DOHH2 (cell line): ENCODE data around the gene ATP5F1E.

Source experiments
- H3F3A ChIP-seq: fragments of 200-600 bp; sonication (generic), shearing (Covaris generic); 2 replicates; pipeline ENCODE4 v1.6.0; 2016; ENCODE audit warnings: antibody characterized with exemption, mild to moderate bottlenecking; ENCODE audit not compliant: control insufficient read depth, insufficient read depth
- H3K27ac ChIP-seq: fragments of 200-600 bp; sonication (generic); 2 replicates; pipeline ENCODE4 v1.5.1; 2014; ENCODE audit warnings: low read depth, mild to moderate bottlenecking, low read length, moderate library complexity
- H3K27me3 ChIP-seq: fragments of 200-600 bp; sonication (generic); 2 replicates; pipeline ENCODE4 v1.6.1; 2014; ENCODE audit warnings: mild to moderate bottlenecking, low read length, mixed read lengths; ENCODE audit not compliant: control insufficient read depth
- H3K36me3 ChIP-seq: fragments of 200-600 bp; sonication (generic); 2 replicates; pipeline ENCODE4 v1.6.1; 2014; ENCODE audit warnings: mild to moderate bottlenecking, low read length, moderate library complexity, mixed read lengths; ENCODE audit not compliant: control insufficient read depth
- H3K4me1 ChIP-seq: fragments of 200-600 bp; sonication (generic); 2 replicates; pipeline ENCODE4 v1.6.1; 2014; ENCODE audit warnings: mild to moderate bottlenecking, low read length, mixed read lengths; ENCODE audit not compliant: control insufficient read depth
- H3K4me2 ChIP-seq: fragments of 200-600 bp; sonication (generic); 2 replicates; pipeline ENCODE4 v1.6.0; 2014; ENCODE audit warnings: mild to moderate bottlenecking, low read length, moderate library complexity
- H3K4me3 ChIP-seq: fragments of 200-600 bp; sonication (generic); 2 replicates; pipeline ENCODE4 v1.5.1; 2014; ENCODE audit warnings: mild to moderate bottlenecking, low read length, mixed read lengths
- H3K79me2 ChIP-seq: fragments of 200-600 bp; sonication (generic); 2 replicates; pipeline ENCODE4 v1.6.1; 2014; ENCODE audit warnings: mild to moderate bottlenecking, low read length, mixed read lengths; ENCODE audit not compliant: control insufficient read depth
- H3K9me2 ChIP-seq: fragments of 200-600 bp; sonication (generic); replicated peaks from 2 replicates; pipeline ENCODE4 v1.6.1; 2014; ENCODE audit warnings: mild to moderate bottlenecking, low read length, mixed read lengths; ENCODE audit not compliant: control insufficient read depth
- H3K9me3 ChIP-seq: fragments of 200-600 bp; sonication (generic); 2 replicates; pipeline ENCODE4 v1.6.1; 2014; ENCODE audit warnings: antibody characterized with exemption, low read length, mixed read lengths; ENCODE audit not compliant: control insufficient read depth, insufficient read depth
- H4K20me1 ChIP-seq: fragments of 200-600 bp; sonication (generic); 2 replicates; pipeline ENCODE4 v1.6.0; 2014; ENCODE audit warnings: low read depth, mild to moderate bottlenecking, antibody characterized with exemption, low read length, moderate library complexity; ENCODE audit not compliant: control insufficient read depth, insufficient read depth
- CTCF ChIP-seq: fragments of 200-600 bp; sonication (generic); IDR thresholded peaks from one replicate; pipeline ENCODE4 v1.5.1; 2014; ENCODE audit warnings: antibody characterized with exemption, mild to moderate bottlenecking, low read depth, low read length; ENCODE audit not compliant: poor library complexity, severe bottlenecking
- EZH2phosphoT487 ChIP-seq: fragments of 200-600 bp; sonication (generic); IDR thresholded peaks from 2 replicates; pipeline ENCODE4 v1.6.1; 2017; ENCODE audit warnings: borderline replicate concordance, mild to moderate bottlenecking, antibody characterized with exemption, low read length, moderate library complexity, mixed read lengths

ATP5F1E gene

GRCh38 chr20:59026904-59027740 lies 5.0 kb downstream of the ATP5F1E start:
- Histone ChIP-seq H3K9me2 (no peaks in the 10 kb centered on the region), H4K20me1 (peaks cover 32% of the 10 kb centered on the region), H3K4me2 (no peak overlapping the region), H3K27me3 (no peaks in the 10 kb centered on the region), H3K79me2 (peaks cover 66% of the 10 kb centered on the region), H3K27ac (no peak overlapping the region), H3F3A (peaks cover 10% of the 10 kb centered on the region), H3K9me3 (no peaks in the 10 kb centered on the region), H3K4me3 (no peak overlapping the region), H3K4me1 (peaks cover 32% of the 10 kb centered on the region), H3K36me3 (peaks cover 98% of the 10 kb centered on the region)
- TF ChIP-seq CTCF (no peak), EZH2phosphoT487 (no peak)

GRCh38 chr20:59025511-59025910 lies 6.6 kb downstream of the ATP5F1E start:
- peaks cover 82% of the 10 kb centered on the region for H3K36me3 ChIP-seq
- no peaks in the 10 kb centered on the region for H3K9me2 ChIP-seq
- no peaks in the 10 kb centered on the region for H3K27me3 ChIP-seq
- peaks cover 22% of the 10 kb centered on the region for H3K4me1 ChIP-seq
- no peak overlapping the region for H3K4me3 ChIP-seq
- H3K79me2 ChIP-seq = peaks cover 50% of the 10 kb centered on the region
- TF ChIP-seq CTCF = no peak
- TF ChIP-seq EZH2phosphoT487 = no peak
- no peak overlapping the region for H3K4me2 ChIP-seq
- H4K20me1 ChIP-seq = peaks cover 23% of the 10 kb centered on the region; the same call in 1 of the 2 replicates
- no peak overlapping the region for H3K27ac ChIP-seq
- peaks cover 11% of the 10 kb centered on the region; the same call in 1 of the 2 replicates for H3F3A ChIP-seq
- no peaks in the 10 kb centered on the region for H3K9me3 ChIP-seq

GRCh38 chr20:59025086-59025485 lies 7.0 kb downstream of the ATP5F1E start:
- Histone ChIP-seq H3K9me2 (no peaks in the 10 kb centered on the region), H3K79me2 (peaks cover 46% of the 10 kb centered on the region), H3K27me3 (no peaks in the 10 kb centered on the region), H3K4me3 (no peak overlapping the region), H3F3A (0 out of 2 replicates have a peak, but pooled peaks cover 8% of the 10 kb centered on the region), H3K9me3 (no peaks in the 10 kb centered on the region), H3K4me1 (peaks cover 18% of the 10 kb centered on the region), H3K4me2 (no peak overlapping the region), H4K20me1 (peaks cover 19% of the 10 kb centered on the region; the same call in 1 of the 2 replicates), H3K27ac (no peak overlapping the region), H3K36me3 (peaks cover 78% of the 10 kb centered on the region)
- TF ChIP-seq EZH2phosphoT487 (no peak), CTCF (no peak)
